ENCODE data around the gene PLPPR1.

GRCh38 chr9:101342595-101342994, 314.1 kb downstream of the PLPPR1 start:
- TF ChIP-seq ZNF70 (CRISPR knock-in tag; IDR thresholded peaks at IDR 0.05) (no peak), SNAI2 (CRISPR knock-in tag; IDR thresholded peaks at IDR 0.05) (no peak), BACH2 (CRISPR knock-in tag; IDR thresholded peaks at IDR 0.05; ENCODE audit: borderline replicate concordance) (no peak), TOX (CRISPR knock-in tag; IDR thresholded peaks at IDR 0.05; ENCODE audit: borderline replicate concordance) (no peak), ESRRG (CRISPR knock-in tag; IDR thresholded peaks at IDR 0.05) (no peak), PPARA (CRISPR knock-in tag; IDR thresholded peaks at IDR 0.05; ENCODE audit: borderline replicate concordance) (no peak), ISL1 (CRISPR knock-in tag; IDR thresholded peaks at IDR 0.05) (no peak), ZFP3 (CRISPR knock-in tag; IDR thresholded peaks at IDR 0.05) (no peak), CSDC2 (CRISPR knock-in tag; IDR thresholded peaks at IDR 0.05) (no peak), TCF4 (CRISPR knock-in tag; IDR thresholded peaks at IDR 0.05; ENCODE audit: borderline replicate concordance) (no peak)
- TF ChIP-seq, protein P1, sequence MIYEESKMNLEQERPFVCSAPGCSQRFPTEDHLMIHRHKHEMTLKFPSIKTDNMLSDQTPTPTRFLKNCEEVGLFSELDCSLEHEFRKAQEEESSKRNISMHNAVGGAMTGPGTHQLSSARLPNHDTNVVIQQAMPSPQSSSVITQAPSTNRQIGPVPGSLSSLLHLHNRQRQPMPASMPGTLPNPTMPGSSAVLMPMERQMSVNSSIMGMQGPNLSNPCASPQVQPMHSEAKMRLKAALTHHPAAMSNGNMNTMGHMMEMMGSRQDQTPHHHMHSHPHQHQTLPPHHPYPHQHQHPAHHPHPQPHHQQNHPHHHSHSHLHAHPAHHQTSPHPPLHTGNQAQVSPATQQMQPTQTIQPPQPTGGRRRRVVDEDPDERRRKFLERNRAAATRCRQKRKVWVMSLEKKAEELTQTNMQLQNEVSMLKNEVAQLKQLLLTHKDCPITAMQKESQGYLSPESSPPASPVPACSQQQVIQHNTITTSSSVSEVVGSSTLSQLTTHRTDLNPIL (CRISPR knock-in tag; IDR thresholded peaks at IDR 0.05; ENCODE audit: low read depth), result no peak
